ENCODE results near the gene C20orf202. TPM values are rescaled to one million over a fixed set of nuclear protein-coding genes. Genes with fewer than 3 reads are reported as not detected.
"Not testable (repeated sequence)": the region's sequence is repeated elsewhere in the genome, so short reads cannot be mapped to it uniquely, and the experiment has no call there.

Gene C20orf202
- total RNA-seq, 4 donors from 2014 or later: 0.49 to 1.4 (median 0.52) TPM; not detected in 1

DNA sequence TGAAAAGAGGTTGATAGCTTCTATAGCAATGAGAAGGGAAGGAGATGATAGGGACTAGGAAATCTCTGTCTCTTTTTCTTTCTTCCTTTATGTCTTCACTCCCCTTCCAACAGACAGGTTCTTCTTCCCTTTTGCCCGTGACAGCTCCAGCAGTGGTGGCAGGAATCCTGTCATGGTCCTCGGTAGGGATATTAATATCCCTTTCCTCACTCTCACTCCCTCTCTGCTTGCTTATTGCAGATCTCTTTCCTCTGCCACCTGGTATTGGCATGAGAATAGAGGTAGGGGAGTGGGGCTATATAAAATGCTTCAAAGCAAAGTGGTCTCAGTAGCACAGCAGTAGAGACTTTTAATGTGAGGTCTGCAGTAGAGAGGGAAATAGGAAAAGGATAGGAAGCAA, 42.3 kb downstream of the C20orf202 start:
- TF ChIP-seq POLR2A (IDR thresholded peaks at IDR 0.05): no peak
- TF ChIP-seq, protein P1, sequence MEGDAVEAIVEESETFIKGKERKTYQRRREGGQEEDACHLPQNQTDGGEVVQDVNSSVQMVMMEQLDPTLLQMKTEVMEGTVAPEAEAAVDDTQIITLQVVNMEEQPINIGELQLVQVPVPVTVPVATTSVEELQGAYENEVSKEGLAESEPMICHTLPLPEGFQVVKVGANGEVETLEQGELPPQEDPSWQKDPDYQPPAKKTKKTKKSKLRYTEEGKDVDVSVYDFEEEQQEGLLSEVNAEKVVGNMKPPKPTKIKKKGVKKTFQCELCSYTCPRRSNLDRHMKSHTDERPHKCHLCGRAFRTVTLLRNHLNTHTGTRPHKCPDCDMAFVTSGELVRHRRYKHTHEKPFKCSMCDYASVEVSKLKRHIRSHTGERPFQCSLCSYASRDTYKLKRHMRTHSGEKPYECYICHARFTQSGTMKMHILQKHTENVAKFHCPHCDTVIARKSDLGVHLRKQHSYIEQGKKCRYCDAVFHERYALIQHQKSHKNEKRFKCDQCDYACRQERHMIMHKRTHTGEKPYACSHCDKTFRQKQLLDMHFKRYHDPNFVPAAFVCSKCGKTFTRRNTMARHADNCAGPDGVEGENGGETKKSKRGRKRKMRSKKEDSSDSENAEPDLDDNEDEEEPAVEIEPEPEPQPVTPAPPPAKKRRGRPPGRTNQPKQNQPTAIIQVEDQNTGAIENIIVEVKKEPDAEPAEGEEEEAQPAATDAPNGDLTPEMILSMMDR (IDR thresholded peaks at IDR 0.05): no peak
- no peak overlapping the region for H3K4me3 ChIP-seq (ENCODE audit: low read depth, poor library complexity, severe bottlenecking)
- intact Hi-C loops (cut with DNase I; ENCODE audit: low total_unique reads): no loop called here
- no peak for DNase-seq (ENCODE audit: low spot score in 2 of 2)
- 41 to 48% methylated on average over 2 of the region's 2 CpGs for WGBS, 2 donors

DNA sequence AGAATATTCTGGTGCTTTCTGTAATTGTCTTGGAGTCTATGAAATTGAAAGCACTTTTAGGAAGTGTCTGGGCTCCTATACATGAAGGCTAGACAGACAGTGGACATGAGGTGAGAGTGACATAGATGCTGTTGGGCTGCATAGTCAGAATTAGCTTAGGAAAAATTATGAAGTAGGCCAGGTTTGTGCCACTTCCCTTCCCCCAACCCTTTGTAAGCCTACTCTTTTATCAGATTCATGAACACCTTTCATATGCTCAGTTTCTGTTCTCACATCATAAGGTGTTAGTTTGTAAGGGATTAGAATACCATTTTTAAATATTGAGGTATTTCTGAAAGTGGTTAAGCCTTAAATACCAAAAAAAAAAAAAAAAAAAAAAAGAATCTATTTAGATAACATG, 44.4 kb downstream of the C20orf202 start:
- intact Hi-C loops (cut with DNase I; ENCODE audit: low total_unique reads): no loop called here
- DNase-seq (ENCODE audit: low spot score in 2 of 2): no peak
- H3K4me3 ChIP-seq (ENCODE audit: low read depth, poor library complexity, severe bottlenecking): no peak overlapping the region
- TF ChIP-seq, protein P1 (IDR thresholded peaks at IDR 0.05): no peak
- no peak for TF ChIP-seq POLR2A (IDR thresholded peaks at IDR 0.05)

DNA sequence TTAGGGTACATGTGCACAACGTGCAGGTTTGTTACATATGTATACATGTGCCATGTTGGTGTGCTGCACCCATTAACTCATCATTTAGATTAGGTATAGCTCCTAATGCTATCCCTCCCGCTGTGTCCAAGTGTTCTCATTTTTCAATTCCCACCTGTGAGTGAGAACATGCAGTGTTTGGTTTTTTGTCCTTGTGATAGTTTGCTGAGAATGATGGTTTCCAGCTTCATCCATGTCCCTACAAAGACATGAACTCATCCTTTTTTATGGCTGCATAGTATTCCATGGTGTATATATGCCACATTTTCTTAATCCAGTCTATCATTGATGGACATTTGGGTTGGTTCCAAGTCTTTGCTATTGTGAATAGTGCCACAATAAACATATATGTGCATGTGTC, 47.0 kb downstream of the C20orf202 start:
- H3K4me3 ChIP-seq (ENCODE audit: low read depth, poor library complexity, severe bottlenecking); DNase-seq (ENCODE audit: low spot score in 2 of 2); intact Hi-C loops (cut with DNase I; ENCODE audit: low total_unique reads): not testable (repeated sequence)
- 94 to 96% methylated on average over 2 of the region's 2 CpGs for WGBS, 2 donors

DNA sequence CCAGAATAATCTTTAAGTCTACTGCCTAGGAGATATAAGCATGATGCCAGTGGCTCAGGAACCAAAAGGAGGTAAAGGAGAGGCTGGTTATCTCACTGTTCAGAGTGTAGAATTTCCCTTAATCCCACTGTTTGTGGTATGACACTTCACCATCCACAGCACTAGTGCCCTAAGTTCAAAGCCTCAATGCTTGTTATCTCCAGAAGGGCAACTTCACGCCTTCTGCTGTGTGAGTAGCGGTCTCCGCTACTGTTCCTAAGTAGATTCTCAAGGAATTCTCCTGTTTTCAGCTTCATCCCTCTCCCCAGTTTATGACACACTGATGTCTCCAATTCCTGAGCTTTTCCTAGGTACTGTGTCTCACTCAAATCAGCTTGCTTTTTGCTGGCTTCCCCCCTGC, 49.2 kb downstream of the C20orf202 start:
- intact Hi-C loops (cut with DNase I; ENCODE audit: low total_unique reads): no loop called here
- WGBS, 2 donors: 87 to 92% methylated on average over 3 of the region's 3 CpGs
- no peak for TF ChIP-seq POLR2A (IDR thresholded peaks at IDR 0.05)
- TF ChIP-seq, protein P1 (IDR thresholded peaks at IDR 0.05): no peak
- no peak overlapping the region for H3K4me3 ChIP-seq (ENCODE audit: low read depth, poor library complexity, severe bottlenecking)
- no peak for DNase-seq (ENCODE audit: low spot score in 2 of 2)

DNA sequence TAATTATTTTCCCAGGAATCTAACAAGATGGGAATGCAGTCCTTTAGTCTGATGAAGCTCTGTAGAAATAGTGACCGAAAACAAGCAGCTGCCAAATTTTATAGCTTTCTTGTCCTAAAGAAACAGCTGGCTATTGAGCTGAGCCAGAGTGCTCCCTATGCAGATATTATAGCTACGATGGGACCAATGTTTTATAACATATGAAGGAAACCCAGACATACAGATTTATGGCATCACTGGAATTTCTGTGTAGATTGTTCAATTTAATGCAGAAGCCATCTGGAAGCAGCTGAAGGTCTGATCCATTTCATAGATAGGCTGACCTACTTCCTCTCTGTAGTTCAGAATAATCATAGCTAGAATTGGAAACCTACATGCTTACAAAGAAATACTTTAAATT, 51.0 kb downstream of the C20orf202 start:
- DNase-seq (ENCODE audit: low spot score in 2 of 2): no peak
- 47 to 62% methylated on average over 2 of the region's 2 CpGs for WGBS, 2 donors
- no peak for TF ChIP-seq POLR2A (IDR thresholded peaks at IDR 0.05)
- H3K4me3 ChIP-seq (ENCODE audit: low read depth, poor library complexity, severe bottlenecking): no peak overlapping the region
- intact Hi-C loops (cut with DNase I; ENCODE audit: low total_unique reads): no loop called here

DNA sequence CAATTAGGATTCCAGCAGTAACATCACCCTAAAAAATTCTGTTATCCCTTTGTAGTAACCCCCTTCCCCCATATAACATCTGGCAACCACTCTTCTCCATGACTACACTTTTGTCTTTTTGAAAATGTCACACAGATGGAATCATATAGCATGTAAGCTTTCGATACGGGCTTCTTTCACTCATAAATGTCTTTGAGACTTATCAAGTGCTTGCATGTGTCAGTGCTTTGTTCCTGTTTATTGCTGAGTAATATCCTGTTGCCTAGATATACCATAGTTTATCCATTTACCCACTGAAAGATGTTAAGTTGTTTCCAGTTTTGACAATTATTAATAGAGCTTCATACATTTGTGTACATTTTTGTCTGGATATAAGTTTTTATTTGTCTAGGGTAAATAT, 52.4 kb downstream of the C20orf202 start:
- H3K4me3 ChIP-seq (ENCODE audit: low read depth, poor library complexity, severe bottlenecking): no peak overlapping the region
- 34 to 55% methylated on average over 2 of the region's 2 CpGs for WGBS, 2 donors
- TF ChIP-seq, protein P1 (IDR thresholded peaks at IDR 0.05): no peak
- no peak for TF ChIP-seq POLR2A (IDR thresholded peaks at IDR 0.05)
- intact Hi-C loops (cut with DNase I; ENCODE audit: low total_unique reads): no loop called here
- DNase-seq (ENCODE audit: low spot score in 2 of 2): no peak

Other genes with a start within 250 kb of the C20orf202 start
- under 1 TPM in 2 of 4 donors, not detected in 2; 0.13 to 0.59 TPM for gene RSPO4, start 201.1 kb upstream of the C20orf202 start, total RNA-seq
- 100 to 1,000 TPM in 1 of 4 donors, 10 to 100 TPM in 3; 82.7 to 270 (median 94.7) TPM for gene PSMF1, start 84.9 kb upstream of the C20orf202 start, total RNA-seq
- 10 to 100 TPM in 1 of 4 donors, 1 to 10 TPM in 3; 4.1 to 11.6 (median 7.3) TPM for gene TMEM74B, start 18.5 kb upstream of the C20orf202 start, total RNA-seq
- under 1 TPM in 1 of 4 donors, not detected in 3; 0.38 TPM for gene RAD21L1, start 22.6 kb downstream of the C20orf202 start, total RNA-seq
- gene SNPH, start 62.8 kb downstream of the C20orf202 start, total RNA-seq: 1 to 10 TPM in 3 of 4 donors, under 1 TPM in 1; 0.25 to 2.8 (median 2.1) TPM
- gene SDCBP2, start 125.7 kb downstream of the C20orf202 start, total RNA-seq: 100 to 1,000 TPM; 141 to 206 (median 181) TPM
- 100 to 1,000 TPM in 1 of 4 donors, 10 to 100 TPM in 3; 72.6 to 133 (median 87.5) TPM for gene FKBP1A, start 189.6 kb downstream of the C20orf202 start, total RNA-seq

Data from lower leg skin (tissue), 4 donors.